ENCODE data around the gene MKRN2OS. TPM values are rescaled to one million over a fixed set of nuclear protein-coding genes. Genes with fewer than 3 reads are reported as not detected.

Gene MKRN2OS
- total and polyA plus RNA-seq, 10 of the 15 experiments (the other 5 are each of a cell fraction or from before 2014, with no cell fraction given): 0.20 to 1.0 (median 0.40) TPM; not detected in 4

- RAD21 ChIA-PET (ENCODE audit: unreplicated experiment): no interaction called here
- no peak overlapping the region for H3K4me2 ChIP-seq (ENCODE audit: control insufficient read depth, insufficient read depth)
- FAIRE-seq (no peak), DNase-seq (ENCODE audit: low read depth, low spot score) (no peak), ATAC-seq (no peak)
- H3K4me3 ChIP-seq: no peak overlapping the region
- H3K9ac ChIP-seq (ENCODE audit: control insufficient read depth, insufficient read depth, low read length): no peak overlapping the region
- H2AFZ ChIP-seq (ENCODE audit: control insufficient read depth, low read depth, low read length): no peak overlapping the region
- peaks cover 8 to 13% of the 10 kb centered on the region in 2 experiments for H3K36me3 ChIP-seq (ENCODE audit: control insufficient read depth in 2 of 2, insufficient read depth in 2 of 2, low read length in 1 of 2)
- intact Hi-C loops (cut with micrococcal nuclease; ENCODE audit: unreplicated experiment) (no loop called here), in situ Hi-C loops (cut with MboI) (no loop called here)
- SMC1A ChIA-PET (ENCODE audit: uncharacterized antibody, unreplicated experiment): no interaction called here
- BruUV-seq (replicated peaks): no TSS peak
- TF ChIP-seq BCL11A (IDR thresholded peaks at IDR 0.05; ENCODE audit: low read depth, low read length): no peak
- TF ChIP-seq SRF (IDR thresholded peaks at IDR 0.05; ENCODE audit: low read depth in 2 of 2, low read length in 2 of 2): no peak
- no peak for TF ChIP-seq BACH1 (IDR thresholded peaks at IDR 0.05; ENCODE audit: borderline replicate concordance)
- TF ChIP-seq SPI1 (IDR thresholded peaks at IDR 0.05; ENCODE audit: borderline replicate concordance, insufficient read depth, low read depth, low read length): no peak
- no peak for TF ChIP-seq JUNB (IDR thresholded peaks at IDR 0.05)
- no peak for TF ChIP-seq CBX3 (IDR thresholded peaks at IDR 0.05; ENCODE audit: borderline replicate concordance, low read depth)
- no peak for TF ChIP-seq HDGF (IDR thresholded peaks at IDR 0.05)
- TF ChIP-seq ZNF217 (IDR thresholded peaks at IDR 0.05): no peak
- no peak for TF ChIP-seq SUPT20H (IDR thresholded peaks at IDR 0.05; ENCODE audit: borderline replicate concordance, control insufficient read depth, low read depth, low read length)
- no peak for TF ChIP-seq PBX3 (IDR thresholded peaks at IDR 0.05; ENCODE audit: insufficient replicate concordance, low read depth, low read length)
- no peak for TF ChIP-seq POLR2AphosphoS2 (IDR thresholded peaks at IDR 0.05; ENCODE audit: low read depth, low read length)
- TF ChIP-seq CEBPZ (IDR thresholded peaks at IDR 0.05; ENCODE audit: low read depth, low read length): no peak
- TF ChIP-seq ZNF384 (IDR thresholded peaks at IDR 0.05; ENCODE audit: borderline replicate concordance, low read depth, low read length): no peak
- peaks cover 8% of the 10 kb centered on the region for H3K4me1 ChIP-seq (ENCODE audit: control insufficient read depth, insufficient read depth, low read length)
- peaks cover 55% of the 10 kb centered on the region for H3K79me2 ChIP-seq (ENCODE audit: control insufficient read depth, insufficient read depth, low read length)
- H3K9me3 ChIP-seq (replicated peaks; ENCODE audit: control insufficient read depth, insufficient read depth, low read length): peaks cover 13% of the 10 kb centered on the region; the same call in 2 of the 3 replicates
- H4K20me1 ChIP-seq (ENCODE audit: control insufficient read depth, insufficient read depth): peaks cover 4% of the 10 kb centered on the region; the same call in 1 of the 2 replicates
- H3K27me3 ChIP-seq (replicated peaks in 1 of 2; ENCODE audit: control insufficient read depth in 2 of 2, insufficient read depth in 2 of 2, low read length in 1 of 2): no peaks in the 10 kb centered on the region
- H3K27ac ChIP-seq (ENCODE audit: control insufficient read depth, insufficient read depth): no peak overlapping the region
- CTCF ChIA-PET: interaction anchor here (0.6 kb wide), 2 partner anchors 78 to 712 kb away, joined by 3 read pairs; no protein-coding TSS in a partner anchor
- POLR2A ChIA-PET: interaction anchor here (0.6 to 1.2 kb wide), 4 partner anchors 11 to 759 kb away, joined by 3 to 9 read pairs (median 6); no protein-coding TSS in a partner anchor
These were observed 21.7 kb upstream of the MKRN2OS start for GRCh38 chr3:12566976-12567375.
